SK-N-SH treated with all-trans-retinoic acid at 6 μM for 48 hours (cell line): ENCODE measurements around the gene ACSBG1.

Experiments used
- ATAC-seq: fragments of 200-7000 bp; cut with Tn5 transposase; 3 replicates; pipeline ENCODE4 v1.9.1; 2020; ENCODE audit warnings: mild to moderate bottlenecking, moderate library complexity
- ARNTL ChIP-seq: fragments of 450-650 bp; formaldehyde crosslinking; IDR thresholded peaks from 2 replicates; pipeline ENCODE4 v1.5.0; 2020; ENCODE audit warnings: low read depth, mild to moderate bottlenecking, moderate library complexity, borderline replicate concordance
- BACH2 ChIP-seq: fragments of 250-450 bp; sonication (Bioruptor Pico); IDR thresholded peaks from 2 replicates; pipeline ENCODE4 v1.9.0; 2021; ENCODE audit warnings: mild to moderate bottlenecking, borderline replicate concordance
- CSDC2 ChIP-seq: fragments of 250-450 bp; sonication (Bioruptor Pico); IDR thresholded peaks from 2 replicates; pipeline ENCODE4 v1.5.0; 2020; ENCODE audit warnings: mild to moderate bottlenecking, moderate library complexity
- ESRRG ChIP-seq: fragments of 250-450 bp; sonication (Bioruptor Pico); IDR thresholded peaks from 2 replicates; pipeline ENCODE4 v1.6.1; 2021; ENCODE audit warnings: mild to moderate bottlenecking
- GLIS3 ChIP-seq: fragments of 250-450 bp; sonication (Bioruptor Pico); IDR thresholded peaks from 2 replicates; pipeline ENCODE4 v1.5.0; 2020; ENCODE audit warnings: mild to moderate bottlenecking, moderate library complexity
- ISL1 ChIP-seq: fragments of 250-450 bp; sonication (Bioruptor Pico); IDR thresholded peaks from 2 replicates; pipeline ENCODE4 v2.1.2; 2022; ENCODE audit warnings: mild to moderate bottlenecking, moderate library complexity
- OSR1 ChIP-seq: fragments of 250-450 bp; sonication (Bioruptor Pico); IDR thresholded peaks from 2 replicates; pipeline ENCODE4 v1.8.0; 2022; ENCODE audit warnings: moderate library complexity, mild to moderate bottlenecking, inconsistent platforms
- PPARA ChIP-seq: fragments of 250-450 bp; sonication (Bioruptor Pico); IDR thresholded peaks from 2 replicates; pipeline ENCODE4 v1.5.0; 2020; ENCODE audit warnings: mild to moderate bottlenecking, borderline replicate concordance
- TCF4 ChIP-seq: fragments of 250-450 bp; sonication (Bioruptor Pico); IDR thresholded peaks from 2 replicates; pipeline ENCODE4 v1.8.0; 2021; ENCODE audit warnings: mild to moderate bottlenecking, moderate library complexity, borderline replicate concordance
- TOX ChIP-seq: fragments of 250-450 bp; sonication (Bioruptor Pico); IDR thresholded peaks from 2 replicates; pipeline ENCODE4 v1.8.0; 2021; ENCODE audit warnings: mild to moderate bottlenecking, moderate library complexity, borderline replicate concordance
- ZC3H10 ChIP-seq: fragments of 250-450 bp; sonication (Bioruptor Pico); IDR thresholded peaks from 2 replicates; pipeline ENCODE4 v1.5.1; 2021; ENCODE audit warnings: mild to moderate bottlenecking, moderate library complexity
- ZFP3 ChIP-seq: fragments of 250-450 bp; sonication (Bioruptor Pico); IDR thresholded peaks from 2 replicates; pipeline ENCODE4 v1.5.0; 2020; ENCODE audit warnings: mild to moderate bottlenecking, moderate library complexity
- ZFP30 ChIP-seq: fragments of 450-650 bp; formaldehyde crosslinking; IDR thresholded peaks from 2 replicates; pipeline ENCODE4 v1.5.0; 2022; ENCODE audit warnings: mild to moderate bottlenecking, moderate library complexity
- ZNF565 ChIP-seq: fragments of 450-650 bp; formaldehyde crosslinking; conservative IDR thresholded peaks from 2 replicates; pipeline ENCODE4 v1.5.0; 2020; ENCODE audit warnings: low read depth, mild to moderate bottlenecking, moderate library complexity
- ZNF70 ChIP-seq: fragments of 450-650 bp; formaldehyde crosslinking; IDR thresholded peaks from 2 replicates; pipeline ENCODE4 v1.5.0; 2020; ENCODE audit warnings: mild to moderate bottlenecking, moderate library complexity
- ZNF8 ChIP-seq: fragments of 450-650 bp; formaldehyde crosslinking; IDR thresholded peaks from 2 replicates; pipeline ENCODE4 v1.5.0; 2020; ENCODE audit warnings: mild to moderate bottlenecking, moderate library complexity
- TF ChIP-seq, protein P1 (sequence below): fragments of 250-450 bp; sonication (Bioruptor Pico); IDR thresholded peaks from 2 replicates; pipeline ENCODE4 v1.8.0; 2020; ENCODE audit warnings: mild to moderate bottlenecking, moderate library complexity, borderline replicate concordance
- TF ChIP-seq, protein P2 (sequence below): fragments of 250-450 bp; sonication (Bioruptor Pico); IDR thresholded peaks from 2 replicates; pipeline ENCODE4 v1.5.0; 2020; ENCODE audit warnings: mild to moderate bottlenecking, moderate library complexity
- TF ChIP-seq, protein P3 (sequence below): fragments of 250-450 bp; sonication (Bioruptor Pico); IDR thresholded peaks from 2 replicates; pipeline ENCODE4 v1.5.1; 2020; ENCODE audit warnings: low read depth, mild to moderate bottlenecking, moderate library complexity
- TF ChIP-seq, protein P4 (sequence below): fragments of 250-450 bp; sonication (Bioruptor Pico); IDR thresholded peaks from 2 replicates; pipeline ENCODE4 v1.8.0; 2021; ENCODE audit warnings: low read depth, mild to moderate bottlenecking, moderate library complexity, borderline replicate concordance

ACSBG1 gene

DNA sequence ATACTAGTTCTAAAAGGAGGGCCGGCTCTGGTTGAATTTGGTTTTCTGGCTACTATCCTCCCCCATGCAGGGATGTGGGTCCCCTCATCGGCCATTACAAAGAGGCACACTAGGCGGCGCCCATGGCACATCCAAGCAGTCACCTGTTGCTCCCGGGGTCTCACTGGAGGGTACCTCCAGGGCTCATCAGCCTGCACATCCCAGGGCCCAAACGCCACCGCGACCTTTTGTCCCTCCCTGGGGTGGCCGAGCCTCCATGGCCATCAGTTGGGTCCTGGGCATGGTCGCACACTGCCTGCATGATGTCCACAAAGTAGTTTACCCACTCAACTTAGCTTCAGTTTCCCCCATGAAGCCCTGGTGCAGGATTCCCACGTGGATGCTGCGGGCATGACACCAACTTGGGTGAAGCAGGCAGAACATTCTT, 56.9 kb downstream of the ACSBG1 start (continued):
- TF ChIP-seq, protein P1, sequence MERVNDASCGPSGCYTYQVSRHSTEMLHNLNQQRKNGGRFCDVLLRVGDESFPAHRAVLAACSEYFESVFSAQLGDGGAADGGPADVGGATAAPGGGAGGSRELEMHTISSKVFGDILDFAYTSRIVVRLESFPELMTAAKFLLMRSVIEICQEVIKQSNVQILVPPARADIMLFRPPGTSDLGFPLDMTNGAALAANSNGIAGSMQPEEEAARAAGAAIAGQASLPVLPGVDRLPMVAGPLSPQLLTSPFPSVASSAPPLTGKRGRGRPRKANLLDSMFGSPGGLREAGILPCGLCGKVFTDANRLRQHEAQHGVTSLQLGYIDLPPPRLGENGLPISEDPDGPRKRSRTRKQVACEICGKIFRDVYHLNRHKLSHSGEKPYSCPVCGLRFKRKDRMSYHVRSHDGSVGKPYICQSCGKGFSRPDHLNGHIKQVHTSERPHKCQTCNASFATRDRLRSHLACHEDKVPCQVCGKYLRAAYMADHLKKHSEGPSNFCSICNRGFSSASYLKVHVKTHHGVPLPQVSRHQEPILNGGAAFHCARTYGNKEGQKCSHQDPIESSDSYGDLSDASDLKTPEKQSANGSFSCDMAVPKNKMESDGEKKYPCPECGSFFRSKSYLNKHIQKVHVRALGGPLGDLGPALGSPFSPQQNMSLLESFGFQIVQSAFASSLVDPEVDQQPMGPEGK (CRISPR knock-in tag): no peak
- no peak for TF ChIP-seq ZNF8 (CRISPR knock-in tag)
- TF ChIP-seq ESRRG: no peak
- no peak for TF ChIP-seq ISL1 (CRISPR knock-in tag)
- TF ChIP-seq OSR1 (CRISPR knock-in tag): no peak
- TF ChIP-seq ZC3H10 (CRISPR knock-in tag): no peak
- TF ChIP-seq CSDC2: no peak
- TF ChIP-seq ZNF70 (CRISPR knock-in tag): no peak
- no peak for TF ChIP-seq ZFP3
- TF ChIP-seq ARNTL (CRISPR knock-in tag): no peak
- no peak for TF ChIP-seq BACH2 (CRISPR knock-in tag)

DNA sequence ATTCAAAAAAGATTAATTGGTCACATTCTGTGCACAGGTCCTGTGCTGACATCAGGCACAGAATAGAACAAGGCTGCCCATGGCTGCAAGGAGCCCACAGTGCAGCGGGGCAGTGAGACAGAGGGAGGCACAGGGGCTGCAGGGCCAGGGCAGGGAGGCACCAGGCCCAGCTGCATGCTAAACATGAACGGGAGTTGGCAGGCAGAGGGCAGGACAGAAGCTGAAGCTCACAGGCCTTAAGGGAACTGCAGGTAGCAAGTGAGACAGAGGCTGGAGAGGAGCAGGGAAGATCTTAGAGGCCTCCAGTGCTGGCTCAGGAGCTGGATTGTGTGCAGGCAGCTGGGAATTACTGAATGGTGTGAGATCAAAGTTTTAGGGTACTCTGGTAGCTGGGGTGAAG, 59.0 kb downstream of the ACSBG1 start:
- ATAC-seq: peak; percentile 23; the same call in 1 of the 3 replicates
- TF ChIP-seq GLIS3 (CRISPR knock-in tag) (no peak), ZNF565 (no peak), PPARA (CRISPR knock-in tag) (no peak), ZNF70 (CRISPR knock-in tag) (no peak), ZNF8 (CRISPR knock-in tag) (no peak), CSDC2 (no peak), ZFP3 (no peak), ISL1 (CRISPR knock-in tag) (no peak), TOX (CRISPR knock-in tag) (no peak), TCF4 (CRISPR knock-in tag) (no peak)
- TF ChIP-seq, protein P2, sequence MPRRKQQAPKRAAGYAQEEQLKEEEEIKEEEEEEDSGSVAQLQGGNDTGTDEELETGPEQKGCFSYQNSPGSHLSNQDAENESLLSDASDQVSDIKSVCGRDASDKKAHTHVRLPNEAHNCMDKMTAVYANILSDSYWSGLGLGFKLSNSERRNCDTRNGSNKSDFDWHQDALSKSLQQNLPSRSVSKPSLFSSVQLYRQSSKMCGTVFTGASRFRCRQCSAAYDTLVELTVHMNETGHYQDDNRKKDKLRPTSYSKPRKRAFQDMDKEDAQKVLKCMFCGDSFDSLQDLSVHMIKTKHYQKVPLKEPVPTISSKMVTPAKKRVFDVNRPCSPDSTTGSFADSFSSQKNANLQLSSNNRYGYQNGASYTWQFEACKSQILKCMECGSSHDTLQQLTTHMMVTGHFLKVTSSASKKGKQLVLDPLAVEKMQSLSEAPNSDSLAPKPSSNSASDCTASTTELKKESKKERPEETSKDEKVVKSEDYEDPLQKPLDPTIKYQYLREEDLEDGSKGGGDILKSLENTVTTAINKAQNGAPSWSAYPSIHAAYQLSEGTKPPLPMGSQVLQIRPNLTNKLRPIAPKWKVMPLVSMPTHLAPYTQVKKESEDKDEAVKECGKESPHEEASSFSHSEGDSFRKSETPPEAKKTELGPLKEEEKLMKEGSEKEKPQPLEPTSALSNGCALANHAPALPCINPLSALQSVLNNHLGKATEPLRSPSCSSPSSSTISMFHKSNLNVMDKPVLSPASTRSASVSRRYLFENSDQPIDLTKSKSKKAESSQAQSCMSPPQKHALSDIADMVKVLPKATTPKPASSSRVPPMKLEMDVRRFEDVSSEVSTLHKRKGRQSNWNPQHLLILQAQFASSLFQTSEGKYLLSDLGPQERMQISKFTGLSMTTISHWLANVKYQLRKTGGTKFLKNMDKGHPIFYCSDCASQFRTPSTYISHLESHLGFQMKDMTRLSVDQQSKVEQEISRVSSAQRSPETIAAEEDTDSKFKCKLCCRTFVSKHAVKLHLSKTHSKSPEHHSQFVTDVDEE (CRISPR knock-in tag): no peak
- TF ChIP-seq, protein P3, sequence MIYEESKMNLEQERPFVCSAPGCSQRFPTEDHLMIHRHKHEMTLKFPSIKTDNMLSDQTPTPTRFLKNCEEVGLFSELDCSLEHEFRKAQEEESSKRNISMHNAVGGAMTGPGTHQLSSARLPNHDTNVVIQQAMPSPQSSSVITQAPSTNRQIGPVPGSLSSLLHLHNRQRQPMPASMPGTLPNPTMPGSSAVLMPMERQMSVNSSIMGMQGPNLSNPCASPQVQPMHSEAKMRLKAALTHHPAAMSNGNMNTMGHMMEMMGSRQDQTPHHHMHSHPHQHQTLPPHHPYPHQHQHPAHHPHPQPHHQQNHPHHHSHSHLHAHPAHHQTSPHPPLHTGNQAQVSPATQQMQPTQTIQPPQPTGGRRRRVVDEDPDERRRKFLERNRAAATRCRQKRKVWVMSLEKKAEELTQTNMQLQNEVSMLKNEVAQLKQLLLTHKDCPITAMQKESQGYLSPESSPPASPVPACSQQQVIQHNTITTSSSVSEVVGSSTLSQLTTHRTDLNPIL (CRISPR knock-in tag): no peak
- TF ChIP-seq, protein P4, sequence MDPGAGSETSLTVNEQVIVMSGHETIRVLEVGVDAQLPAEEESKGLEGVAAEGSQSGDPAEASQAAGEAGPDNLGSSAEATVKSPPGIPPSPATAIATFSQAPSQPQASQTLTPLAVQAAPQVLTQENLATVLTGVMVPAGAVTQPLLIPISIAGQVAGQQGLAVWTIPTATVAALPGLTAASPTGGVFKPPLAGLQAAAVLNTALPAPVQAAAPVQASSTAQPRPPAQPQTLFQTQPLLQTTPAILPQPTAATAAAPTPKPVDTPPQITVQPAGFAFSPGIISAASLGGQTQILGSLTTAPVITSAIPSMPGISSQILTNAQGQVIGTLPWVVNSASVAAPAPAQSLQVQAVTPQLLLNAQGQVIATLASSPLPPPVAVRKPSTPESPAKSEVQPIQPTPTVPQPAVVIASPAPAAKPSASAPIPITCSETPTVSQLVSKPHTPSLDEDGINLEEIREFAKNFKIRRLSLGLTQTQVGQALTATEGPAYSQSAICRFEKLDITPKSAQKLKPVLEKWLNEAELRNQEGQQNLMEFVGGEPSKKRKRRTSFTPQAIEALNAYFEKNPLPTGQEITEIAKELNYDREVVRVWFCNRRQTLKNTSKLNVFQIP (CRISPR knock-in tag): no peak

DNA sequence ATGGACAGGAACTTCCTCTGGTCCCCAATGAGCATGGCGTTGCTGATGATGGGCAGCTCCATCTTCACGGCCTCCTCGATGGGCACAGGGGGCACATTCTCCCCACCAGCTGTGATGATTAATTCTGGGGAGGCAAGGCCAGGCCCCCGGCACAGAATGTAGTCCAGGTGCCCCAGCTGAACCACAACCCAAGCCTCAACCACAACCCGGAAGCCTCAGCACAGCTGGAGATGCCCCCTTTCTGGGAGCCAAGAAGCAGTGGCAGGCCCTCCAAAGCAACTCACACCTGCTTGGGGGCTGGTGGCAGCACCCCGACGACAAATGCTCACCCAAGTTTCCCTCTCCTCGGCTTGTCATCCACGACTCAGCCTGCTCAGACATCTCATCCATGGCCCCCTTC, 60.0 kb downstream of the ACSBG1 start:
- no peak for ATAC-seq
- TF ChIP-seq TCF4 (CRISPR knock-in tag) (no peak), ESRRG (no peak), GLIS3 (CRISPR knock-in tag) (no peak), OSR1 (CRISPR knock-in tag) (no peak), ZNF70 (CRISPR knock-in tag) (no peak), PPARA (CRISPR knock-in tag) (no peak), ZNF8 (CRISPR knock-in tag) (no peak), ZC3H10 (CRISPR knock-in tag) (no peak), BACH2 (CRISPR knock-in tag) (no peak), ARNTL (CRISPR knock-in tag) (no peak), TOX (CRISPR knock-in tag) (no peak), ZFP30 (CRISPR knock-in tag) (no peak)
- TF ChIP-seq, protein P1 (CRISPR knock-in tag): no peak
- TF ChIP-seq, protein P4 (CRISPR knock-in tag): no peak
- TF ChIP-seq, protein P2 (CRISPR knock-in tag): no peak
